Measurements from ENCODE around the gene EML3.

DNA sequence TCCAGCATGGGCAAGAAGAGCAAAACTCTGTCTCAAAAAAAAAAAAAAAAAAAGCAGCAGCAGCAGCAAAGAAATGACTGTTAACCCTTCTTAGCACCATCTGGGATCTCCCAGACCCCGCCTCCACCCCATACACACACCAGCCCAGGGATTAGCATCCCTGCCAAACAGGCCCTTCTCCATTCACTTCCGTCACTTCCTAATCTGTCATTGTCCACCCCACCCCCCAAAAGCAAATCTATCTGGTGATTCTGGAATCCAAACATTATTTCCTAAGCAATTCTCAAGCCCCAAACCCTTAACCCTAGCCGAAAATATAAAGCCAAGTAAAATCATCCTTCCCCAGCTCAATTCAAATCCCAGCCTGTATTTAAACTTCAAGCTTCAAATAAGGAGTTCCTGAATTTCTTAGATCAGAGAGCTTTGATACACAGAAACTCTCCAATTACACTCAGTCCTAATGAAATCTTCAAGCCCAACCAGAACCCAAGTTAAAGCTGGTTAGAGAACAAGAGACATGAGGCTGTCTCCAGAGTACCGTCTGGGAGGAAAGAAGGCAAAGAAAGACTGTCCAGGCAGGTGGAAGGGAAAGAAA is 60.0 kb downstream of the EML3 start:
- TF ChIP-seq, protein P1, sequence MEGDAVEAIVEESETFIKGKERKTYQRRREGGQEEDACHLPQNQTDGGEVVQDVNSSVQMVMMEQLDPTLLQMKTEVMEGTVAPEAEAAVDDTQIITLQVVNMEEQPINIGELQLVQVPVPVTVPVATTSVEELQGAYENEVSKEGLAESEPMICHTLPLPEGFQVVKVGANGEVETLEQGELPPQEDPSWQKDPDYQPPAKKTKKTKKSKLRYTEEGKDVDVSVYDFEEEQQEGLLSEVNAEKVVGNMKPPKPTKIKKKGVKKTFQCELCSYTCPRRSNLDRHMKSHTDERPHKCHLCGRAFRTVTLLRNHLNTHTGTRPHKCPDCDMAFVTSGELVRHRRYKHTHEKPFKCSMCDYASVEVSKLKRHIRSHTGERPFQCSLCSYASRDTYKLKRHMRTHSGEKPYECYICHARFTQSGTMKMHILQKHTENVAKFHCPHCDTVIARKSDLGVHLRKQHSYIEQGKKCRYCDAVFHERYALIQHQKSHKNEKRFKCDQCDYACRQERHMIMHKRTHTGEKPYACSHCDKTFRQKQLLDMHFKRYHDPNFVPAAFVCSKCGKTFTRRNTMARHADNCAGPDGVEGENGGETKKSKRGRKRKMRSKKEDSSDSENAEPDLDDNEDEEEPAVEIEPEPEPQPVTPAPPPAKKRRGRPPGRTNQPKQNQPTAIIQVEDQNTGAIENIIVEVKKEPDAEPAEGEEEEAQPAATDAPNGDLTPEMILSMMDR (IDR thresholded peaks at IDR 0.05): no peak
- no peak for TF ChIP-seq EP300 (IDR thresholded peaks at IDR 0.05)
